ENCODE results near the gene SNX14.

DNA sequence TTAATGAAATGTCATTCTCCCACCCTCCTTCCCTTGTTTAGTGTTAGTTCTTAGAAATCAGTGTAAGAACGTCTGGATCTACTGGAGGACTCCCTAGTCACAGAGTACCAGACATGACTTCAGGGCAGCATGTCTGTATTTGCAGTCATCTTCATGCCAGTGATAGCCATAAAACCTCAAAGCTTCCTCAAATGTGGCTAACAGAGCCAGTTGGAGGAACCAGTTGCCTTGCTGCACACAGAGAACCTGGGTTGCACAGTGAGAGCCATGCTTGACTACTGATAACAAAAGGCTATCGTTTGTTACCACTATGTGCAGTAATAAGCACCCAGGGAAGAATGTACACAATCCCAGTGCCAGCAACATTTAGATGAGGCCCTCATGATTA, 123.6 kb downstream of the SNX14 start:
- TF ChIP-seq, protein P1, sequence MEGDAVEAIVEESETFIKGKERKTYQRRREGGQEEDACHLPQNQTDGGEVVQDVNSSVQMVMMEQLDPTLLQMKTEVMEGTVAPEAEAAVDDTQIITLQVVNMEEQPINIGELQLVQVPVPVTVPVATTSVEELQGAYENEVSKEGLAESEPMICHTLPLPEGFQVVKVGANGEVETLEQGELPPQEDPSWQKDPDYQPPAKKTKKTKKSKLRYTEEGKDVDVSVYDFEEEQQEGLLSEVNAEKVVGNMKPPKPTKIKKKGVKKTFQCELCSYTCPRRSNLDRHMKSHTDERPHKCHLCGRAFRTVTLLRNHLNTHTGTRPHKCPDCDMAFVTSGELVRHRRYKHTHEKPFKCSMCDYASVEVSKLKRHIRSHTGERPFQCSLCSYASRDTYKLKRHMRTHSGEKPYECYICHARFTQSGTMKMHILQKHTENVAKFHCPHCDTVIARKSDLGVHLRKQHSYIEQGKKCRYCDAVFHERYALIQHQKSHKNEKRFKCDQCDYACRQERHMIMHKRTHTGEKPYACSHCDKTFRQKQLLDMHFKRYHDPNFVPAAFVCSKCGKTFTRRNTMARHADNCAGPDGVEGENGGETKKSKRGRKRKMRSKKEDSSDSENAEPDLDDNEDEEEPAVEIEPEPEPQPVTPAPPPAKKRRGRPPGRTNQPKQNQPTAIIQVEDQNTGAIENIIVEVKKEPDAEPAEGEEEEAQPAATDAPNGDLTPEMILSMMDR (IDR thresholded peaks at IDR 0.05): no peak
- no peak for TF ChIP-seq POLR2A (IDR thresholded peaks at IDR 0.05)
- no peak for TF ChIP-seq POLR2AphosphoS5 (IDR thresholded peaks at IDR 0.05; ENCODE audit: insufficient read depth in 1 of 2, low read depth in 1 of 2)
